Neural crest cell (in vitro differentiated cells): ENCODE data around the gene EDDM13. TPM values are rescaled to one million over a fixed set of nuclear protein-coding genes. Genes with fewer than 3 reads are reported as not detected.

Source experiments
- DNase-seq: peaks from one replicate; pipeline ENCODE4 v3.0.0; 2021; ENCODE audit warnings: low read depth, mixed read lengths, low spot score
- H3K27ac Mint-ChIP-seq: one replicate; pipeline ENCODE4 v1.8.0; 2021; ENCODE audit warnings: mild to moderate bottlenecking, mixed read lengths; ENCODE audit not compliant: unreplicated experiment
- H3K27me3 Mint-ChIP-seq: 2 replicates; pipeline ENCODE4 v1.8.0; 2021; ENCODE audit warnings: low read depth, mild to moderate bottlenecking, mixed read lengths
- H3K36me3 Mint-ChIP-seq: 2 replicates; pipeline ENCODE4 v1.8.0; 2021; ENCODE audit warnings: low read depth, mild to moderate bottlenecking, mixed read lengths
- H3K4me1 Mint-ChIP-seq: 2 replicates; pipeline ENCODE4 v1.8.0; 2021; ENCODE audit warnings: mixed read lengths
- H3K4me3 Mint-ChIP-seq: one replicate; pipeline ENCODE4 v1.8.0; 2021; ENCODE audit warnings: mild to moderate bottlenecking, mixed read lengths
- H3K9me3 Mint-ChIP-seq: 2 replicates; pipeline ENCODE4 v1.8.0; 2021; ENCODE audit warnings: mixed read lengths
- total RNA-seq: library from RNA; stranded (reverse); gene quantifications from 2 replicates; pipeline ENCODE4 v1.2.1, GENCODE V29; 2021
- TF ChIP-seq, protein P1 (sequence below): fragments of 200-600 bp; sonication (generic); conservative IDR thresholded peaks from 2 replicates; pipeline ENCODE4 v1.5.0; 2021; ENCODE audit warnings: antibody characterized with exemption, mild to moderate bottlenecking

The EDDM13 gene
- total RNA-seq, 1 donor from 2014 or later: not detected

DNA sequence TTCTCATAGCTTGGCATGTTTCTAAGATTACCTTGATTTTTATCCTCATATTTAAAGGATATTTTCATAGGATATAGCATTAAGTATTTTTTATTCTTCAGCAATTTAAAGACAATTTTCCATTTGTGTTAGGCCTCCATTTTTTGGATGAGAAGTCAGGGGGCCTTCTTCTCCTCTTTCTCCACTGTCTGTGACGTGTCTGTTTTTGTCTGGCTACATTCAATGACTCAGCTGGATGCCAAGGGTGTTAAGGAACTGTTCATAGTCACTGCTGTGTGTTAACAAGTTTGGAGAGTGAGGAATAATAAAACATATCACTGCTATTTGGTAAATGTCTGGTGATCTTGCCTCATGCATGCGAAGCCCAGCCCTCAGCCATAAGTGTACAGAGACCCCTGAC is 84.4 kb downstream of the EDDM13 start:
- TF ChIP-seq, protein P1, sequence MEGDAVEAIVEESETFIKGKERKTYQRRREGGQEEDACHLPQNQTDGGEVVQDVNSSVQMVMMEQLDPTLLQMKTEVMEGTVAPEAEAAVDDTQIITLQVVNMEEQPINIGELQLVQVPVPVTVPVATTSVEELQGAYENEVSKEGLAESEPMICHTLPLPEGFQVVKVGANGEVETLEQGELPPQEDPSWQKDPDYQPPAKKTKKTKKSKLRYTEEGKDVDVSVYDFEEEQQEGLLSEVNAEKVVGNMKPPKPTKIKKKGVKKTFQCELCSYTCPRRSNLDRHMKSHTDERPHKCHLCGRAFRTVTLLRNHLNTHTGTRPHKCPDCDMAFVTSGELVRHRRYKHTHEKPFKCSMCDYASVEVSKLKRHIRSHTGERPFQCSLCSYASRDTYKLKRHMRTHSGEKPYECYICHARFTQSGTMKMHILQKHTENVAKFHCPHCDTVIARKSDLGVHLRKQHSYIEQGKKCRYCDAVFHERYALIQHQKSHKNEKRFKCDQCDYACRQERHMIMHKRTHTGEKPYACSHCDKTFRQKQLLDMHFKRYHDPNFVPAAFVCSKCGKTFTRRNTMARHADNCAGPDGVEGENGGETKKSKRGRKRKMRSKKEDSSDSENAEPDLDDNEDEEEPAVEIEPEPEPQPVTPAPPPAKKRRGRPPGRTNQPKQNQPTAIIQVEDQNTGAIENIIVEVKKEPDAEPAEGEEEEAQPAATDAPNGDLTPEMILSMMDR: no peak
- Mint-ChIP-seq H3K36me3 (peaks cover 20% of the 10 kb centered on the region), H3K4me1 (no peaks in the 10 kb centered on the region), H3K27me3 (no peaks in the 10 kb centered on the region), H3K27ac (no peak overlapping the region), H3K4me3 (no peak overlapping the region), H3K9me3 (peaks cover 26% of the 10 kb centered on the region)
- no peak for DNase-seq

Other genes starting within 250 kb of the EDDM13 start
- 47.7 and 48.1 TPM in 2 replicates for gene ZNF787, start 151.5 kb upstream of the EDDM13 start, total RNA-seq
- 47.5 and 51.5 TPM in 2 replicates for gene ZNF444, start 131.5 kb upstream of the EDDM13 start, total RNA-seq
- gene GALP, start 96.7 kb upstream of the EDDM13 start, total RNA-seq: 0.37 TPM in 1 of 2 replicates, not detected in the other
- not detected in 2 replicates for gene ZSCAN5B, start 75.0 kb upstream of the EDDM13 start, total RNA-seq
- not detected in 2 replicates for gene ZSCAN5C, start 70.5 kb upstream of the EDDM13 start, total RNA-seq
- gene ZSCAN5A, start 42.1 kb downstream of the EDDM13 start, total RNA-seq: 11.6 and 14.7 TPM in 2 replicates
- gene ZNF582, start 120.8 kb downstream of the EDDM13 start, total RNA-seq: 4.2 and 5.1 TPM in 2 replicates
- 9.2 and 9.8 TPM in 2 replicates for gene ZNF583, start 131.6 kb downstream of the EDDM13 start, total RNA-seq
- not detected in 2 replicates for gene ZNF667, start 204.6 kb downstream of the EDDM13 start, total RNA-seq
- gene ZNF471, start 235.1 kb downstream of the EDDM13 start, total RNA-seq: not detected in 2 replicates